ENCODE data around the gene SYPL2.
"Not testable (repeated sequence)": the region's sequence is repeated elsewhere in the genome, so short reads cannot be mapped to it uniquely, and the experiment has no call there.

SYPL2 gene

DNA sequence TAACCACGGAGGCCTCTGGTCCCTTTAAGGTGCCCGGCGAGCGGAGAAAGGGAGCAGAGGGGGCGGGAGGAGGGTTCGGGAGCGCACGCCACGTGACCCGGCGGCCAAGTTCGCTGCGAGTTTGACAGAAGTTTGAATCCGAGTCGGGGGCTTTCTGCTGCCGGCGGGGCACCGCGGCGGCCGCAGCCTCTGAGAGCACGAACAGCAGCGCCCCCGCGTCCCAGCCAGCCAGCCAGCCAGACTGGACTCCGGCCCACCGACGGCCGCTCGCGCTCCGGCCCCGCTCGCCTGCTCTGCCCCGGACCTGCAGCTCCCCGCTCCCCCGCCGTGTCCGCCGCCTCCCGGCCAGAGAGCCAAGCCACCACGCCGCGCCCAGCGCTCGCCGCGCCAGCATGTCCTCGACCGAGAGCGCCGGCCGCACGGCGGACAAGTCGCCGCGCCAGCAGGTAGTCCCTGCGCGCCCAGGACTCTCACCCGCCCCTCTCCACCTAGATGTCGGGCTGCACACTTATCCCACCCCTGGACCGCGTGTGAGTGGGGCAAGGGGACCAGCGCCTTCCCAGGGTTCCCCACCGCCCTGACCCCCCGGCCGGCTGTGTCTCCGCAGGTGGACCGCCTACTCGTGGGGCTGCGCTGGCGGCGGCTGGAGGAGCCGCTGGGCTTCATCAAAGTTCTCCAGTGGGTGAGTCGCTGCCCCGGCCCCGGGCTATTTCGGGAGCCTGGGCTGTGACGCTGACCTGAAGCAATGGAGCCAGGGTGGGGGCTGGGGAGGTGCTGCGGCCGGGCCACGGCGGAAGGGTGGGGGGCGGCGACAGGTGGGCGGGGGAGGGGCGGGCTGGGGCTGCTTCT lies at the start of gene SYPL2:
Gene SYPL2 (plus strand): TSS at position 95 of the 849 bp plus-strand sequence. CDS start 298 bp downstream, at position 393.
- Mint-ChIP-seq H3K27me3 (peaks cover 79% of the 10 kb centered on the region), H3K36me3 (ENCODE audit: low read depth) (no peaks in the 10 kb centered on the region), H3K9me3 (no peaks in the 10 kb centered on the region), H3K4me1 (ENCODE audit: low read depth) (peaks cover 6% of the 10 kb centered on the region), H3K27ac (no peak within 1 kb of the TSS), H3K4me3 (peak within 1 kb of the TSS; percentile 67)

DNA sequence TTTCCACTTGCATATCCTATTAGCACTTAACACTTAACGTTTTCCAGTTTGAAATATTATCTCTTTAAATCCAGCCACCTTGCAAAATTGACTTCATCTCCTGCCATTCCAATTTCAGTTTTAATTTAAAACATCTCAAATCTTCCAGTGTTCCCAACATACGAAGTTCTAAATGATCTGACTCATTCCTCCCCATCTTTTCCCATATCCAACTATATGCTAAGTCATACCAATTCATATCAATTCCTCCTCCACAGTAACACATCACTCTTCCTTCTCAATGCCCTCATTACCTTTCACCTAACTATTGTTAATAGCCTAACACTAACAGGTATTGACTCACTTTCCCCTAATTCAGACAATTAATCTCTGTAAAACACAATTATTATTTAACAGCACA lies 42.8 kb upstream of the SYPL2 start:
- H3K4me1 Mint-ChIP-seq (ENCODE audit: low read depth): peaks cover 49% of the 10 kb centered on the region
- H3K27ac Mint-ChIP-seq: peak overlapping the region; percentile 88
- H3K9me3 Mint-ChIP-seq: no peaks in the 10 kb centered on the region
- peaks cover 44% of the 10 kb centered on the region for H3K36me3 Mint-ChIP-seq (ENCODE audit: low read depth)
- no peaks in the 10 kb centered on the region for H3K27me3 Mint-ChIP-seq
- H3K4me3 Mint-ChIP-seq: peak overlapping the region; percentile 95

DNA sequence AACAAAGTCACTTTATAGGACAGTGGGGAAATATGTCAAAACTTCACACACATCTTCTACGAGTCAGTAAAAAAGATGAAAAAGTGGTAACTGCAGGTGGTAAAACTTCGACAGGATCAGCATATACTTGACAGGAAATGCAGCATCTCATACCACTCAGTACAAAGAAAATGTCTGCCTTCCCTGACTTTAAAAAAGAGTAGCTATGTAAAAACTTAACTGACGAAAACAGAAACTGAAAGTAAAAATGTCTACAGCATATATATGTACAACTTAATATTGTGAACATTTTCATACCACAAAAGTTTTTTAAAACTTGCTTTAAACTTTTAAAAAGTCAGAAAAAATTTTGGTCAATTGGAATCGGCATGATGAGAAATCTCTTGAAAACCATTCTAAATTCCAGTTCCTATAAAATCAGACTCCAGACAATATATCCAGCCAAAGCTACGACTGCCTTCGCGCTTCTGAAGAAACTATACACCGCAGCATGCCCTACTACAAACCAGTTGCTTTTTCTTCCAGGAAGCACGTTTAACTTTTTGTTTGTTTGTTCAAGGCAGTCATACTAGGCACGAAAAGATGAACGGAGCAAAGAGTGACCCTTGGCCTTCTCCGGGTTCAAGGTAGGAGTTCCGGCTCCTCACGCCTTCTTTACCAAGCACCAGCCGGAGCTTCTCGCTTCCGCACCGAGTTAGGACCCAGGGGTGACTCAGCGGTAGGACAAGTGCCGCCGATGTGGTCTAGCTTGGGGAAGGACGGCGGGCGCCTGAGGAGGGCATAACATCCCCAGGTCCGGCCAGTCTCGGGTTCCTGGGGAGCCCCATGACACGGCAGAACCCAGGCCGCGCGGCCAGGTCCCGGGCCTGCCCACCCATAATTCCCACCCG lies 40.7 kb upstream of the SYPL2 start:
- Mint-ChIP-seq H3K27ac (peak overlapping the region; percentile 88), H3K36me3 (ENCODE audit: low read depth) (peaks cover 33% of the 10 kb centered on the region), H3K9me3 (no peaks in the 10 kb centered on the region), H3K4me1 (ENCODE audit: low read depth) (peaks cover 43% of the 10 kb centered on the region), H3K4me3 (peak overlapping the region; percentile 95), H3K27me3 (no peaks in the 10 kb centered on the region)

DNA sequence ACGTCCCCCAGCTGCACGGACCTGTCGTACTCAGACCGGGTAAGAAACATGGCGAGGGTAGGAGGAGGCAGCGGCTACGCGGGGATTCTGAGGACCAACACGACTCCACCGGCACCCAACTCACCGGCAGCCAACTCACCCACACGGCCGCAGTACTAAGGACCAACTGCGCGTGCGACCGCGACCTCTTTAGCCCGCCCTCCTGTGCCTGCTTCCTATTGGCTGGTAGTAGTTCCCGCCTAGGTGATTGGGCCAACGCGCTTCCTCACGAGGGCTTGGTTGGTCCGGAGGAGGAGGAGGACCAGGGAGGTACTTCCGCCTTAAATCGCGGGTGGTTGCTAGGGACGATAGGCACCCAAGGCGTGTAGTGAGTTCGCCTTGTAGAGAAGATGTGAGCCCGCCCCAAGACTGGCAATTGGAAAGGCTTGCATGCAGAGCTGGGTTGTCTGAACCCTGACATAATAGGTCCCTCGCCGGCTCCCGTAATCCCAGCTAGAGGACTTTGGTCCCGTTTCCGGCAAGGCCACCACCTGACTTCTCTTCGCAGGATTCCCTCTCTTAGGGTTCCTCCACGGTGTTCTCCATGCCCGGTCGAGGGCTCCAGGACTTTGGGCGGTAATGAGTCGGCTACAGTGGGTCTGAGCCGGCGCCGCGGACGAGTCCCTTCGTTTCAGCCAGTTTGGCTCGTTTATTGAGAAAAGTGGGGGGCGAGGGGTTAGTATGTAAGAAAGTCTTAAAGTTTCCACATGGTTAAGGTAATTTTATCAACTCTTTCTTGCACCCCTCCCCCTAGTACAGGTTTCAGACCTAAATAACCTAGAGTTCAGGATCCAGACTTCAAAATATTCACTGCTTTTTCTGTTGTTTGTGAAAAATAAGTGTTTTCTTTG lies 39.8 kb upstream of the SYPL2 start, which contains the start of gene PSMA5:
Gene PSMA5 (minus strand): TSS at position 168 of the 890 bp plus-strand sequence. CDS start 118 bp downstream, at position 50.
- no peaks in the 10 kb centered on the region for H3K9me3 Mint-ChIP-seq
- no peaks in the 10 kb centered on the region for H3K27me3 Mint-ChIP-seq
- H3K36me3 Mint-ChIP-seq (ENCODE audit: low read depth): peaks cover 28% of the 10 kb centered on the region
- peak within 1 kb of the TSS; percentile 88 for H3K27ac Mint-ChIP-seq
- peaks cover 43% of the 10 kb centered on the region for H3K4me1 Mint-ChIP-seq (ENCODE audit: low read depth)
- peak within 1 kb of the TSS; percentile 95 for H3K4me3 Mint-ChIP-seq

DNA sequence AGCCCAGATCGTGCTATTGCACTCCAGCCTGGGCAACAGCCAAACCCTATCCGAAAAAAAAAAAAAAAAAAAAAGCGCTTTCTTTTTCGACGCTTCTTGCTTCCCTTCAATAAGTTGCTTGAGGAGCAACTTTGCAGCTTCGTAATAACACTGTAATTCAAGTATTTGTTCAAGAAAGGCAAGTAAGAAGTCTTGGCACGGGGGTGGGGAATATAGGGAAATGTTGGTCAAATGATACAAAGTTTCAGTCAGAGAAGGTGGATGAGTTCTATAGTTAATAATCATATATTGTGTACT lies 39.2 kb upstream of the SYPL2 start:
- Mint-ChIP-seq H3K4me3 (peak overlapping the region; percentile 95), H3K27me3 (no peaks in the 10 kb centered on the region), H3K9me3 (no peaks in the 10 kb centered on the region), H3K4me1 (ENCODE audit: low read depth) (peaks cover 40% of the 10 kb centered on the region), H3K27ac (peak overlapping the region; percentile 88), H3K36me3 (ENCODE audit: low read depth) (peaks cover 23% of the 10 kb centered on the region)

DNA sequence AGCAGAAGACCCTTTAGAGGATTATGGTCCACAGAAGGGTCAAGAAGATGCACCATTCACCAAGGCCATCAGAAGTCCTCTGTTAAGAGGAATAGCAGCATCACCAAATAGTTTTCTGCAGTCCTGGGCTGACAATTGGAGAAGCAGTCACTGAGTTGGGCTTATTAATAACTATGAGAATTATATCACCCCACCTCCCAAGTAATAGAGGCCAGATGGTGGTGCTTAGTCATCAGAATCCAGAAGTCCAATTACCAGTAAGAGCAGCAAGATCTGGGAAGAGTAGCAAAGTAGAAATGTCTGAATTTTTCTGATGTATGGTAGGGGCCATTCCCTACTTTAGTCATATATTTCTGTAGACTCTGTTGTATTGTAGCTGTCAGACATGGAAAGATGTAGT lies 34.0 kb upstream of the SYPL2 start:
- H3K27me3 Mint-ChIP-seq: peaks cover 6% of the 10 kb centered on the region
- no peak overlapping the region for H3K4me3 Mint-ChIP-seq
- no peaks in the 10 kb centered on the region for H3K36me3 Mint-ChIP-seq (ENCODE audit: low read depth)
- H3K9me3 Mint-ChIP-seq: peaks cover 4% of the 10 kb centered on the region
- no peak overlapping the region for H3K27ac Mint-ChIP-seq
- peaks cover 7% of the 10 kb centered on the region for H3K4me1 Mint-ChIP-seq (ENCODE audit: low read depth)

DNA sequence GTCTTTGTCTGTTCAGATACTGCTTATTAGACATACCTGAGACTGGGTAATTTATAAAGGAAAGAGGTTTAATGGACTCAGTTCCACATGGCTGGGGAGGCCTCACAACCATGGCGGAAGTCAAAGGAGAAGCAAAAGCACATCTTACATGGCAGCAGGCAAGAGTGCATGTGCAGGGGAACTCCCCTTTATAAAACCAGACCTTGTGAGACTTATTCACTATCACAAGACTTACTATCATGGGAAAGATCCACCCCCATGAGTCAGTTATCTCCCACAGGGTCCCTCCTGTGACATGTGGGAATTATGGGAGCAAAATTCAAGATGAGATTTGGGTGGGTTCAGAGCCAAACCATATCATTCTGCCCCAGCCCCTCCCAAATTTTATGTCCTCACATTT lies 33.0 kb upstream of the SYPL2 start:
- Mint-ChIP-seq H3K4me1 (ENCODE audit: low read depth) (no peaks in the 10 kb centered on the region), H3K36me3 (ENCODE audit: low read depth) (no peaks in the 10 kb centered on the region), H3K27ac (no peak overlapping the region), H3K4me3 (no peak overlapping the region), H3K9me3 (peaks cover 4% of the 10 kb centered on the region), H3K27me3 (peaks cover 6% of the 10 kb centered on the region)

DNA sequence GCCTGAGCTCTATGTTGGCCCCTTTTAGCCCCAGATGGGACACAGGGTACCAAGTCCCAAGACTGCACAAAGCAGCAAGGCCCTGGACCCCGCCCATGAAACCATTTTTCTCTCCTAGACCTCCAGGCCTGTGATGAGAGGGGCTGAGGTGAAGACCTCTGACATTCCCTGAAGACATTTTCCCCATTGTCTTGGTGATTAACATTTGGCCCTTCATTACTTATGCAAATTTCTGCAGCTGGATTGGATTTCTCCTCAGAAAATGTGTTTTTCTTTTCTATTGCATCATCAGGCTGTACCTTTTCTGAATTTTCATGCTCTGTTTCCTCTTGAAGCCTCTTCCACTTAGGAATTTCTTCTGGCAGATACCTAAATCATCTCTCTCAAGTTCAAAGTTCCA lies 31.9 kb upstream of the SYPL2 start:
- Mint-ChIP-seq H3K27me3 (peaks cover 6% of the 10 kb centered on the region), H3K4me1 (ENCODE audit: low read depth) (no peaks in the 10 kb centered on the region), H3K4me3 (no peak overlapping the region), H3K27ac (no peak overlapping the region), H3K9me3 (peaks cover 4% of the 10 kb centered on the region), H3K36me3 (ENCODE audit: low read depth) (no peaks in the 10 kb centered on the region)

DNA sequence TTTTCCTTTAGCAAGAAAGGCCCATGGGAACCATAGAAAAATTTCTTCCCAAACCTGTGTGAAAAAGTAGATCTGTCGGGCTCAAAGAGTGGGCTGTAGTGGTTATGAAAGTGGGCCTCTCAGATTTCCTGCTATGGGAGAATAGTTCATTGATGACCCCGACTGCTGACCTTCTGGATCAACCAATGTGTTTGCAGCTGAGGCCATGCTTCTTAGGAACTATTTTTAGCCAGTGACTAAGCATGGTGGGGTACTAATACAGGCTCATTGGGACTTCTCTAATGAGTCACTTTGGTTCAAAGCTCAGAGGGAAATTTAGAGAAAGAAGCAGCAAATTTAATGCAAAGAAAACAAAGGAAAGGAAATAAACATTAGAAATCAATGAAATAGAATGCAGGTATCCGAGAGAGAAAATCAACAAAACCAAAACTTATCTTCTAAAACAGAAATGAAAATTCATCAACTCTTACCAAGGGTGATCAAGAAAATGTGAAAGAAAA lies 27.5 kb upstream of the SYPL2 start:
- no peaks in the 10 kb centered on the region for H3K4me1 Mint-ChIP-seq (ENCODE audit: low read depth)
- H3K9me3 Mint-ChIP-seq: peaks cover 4% of the 10 kb centered on the region
- no peak overlapping the region for H3K4me3 Mint-ChIP-seq
- no peak overlapping the region for H3K27ac Mint-ChIP-seq
- peaks cover 6% of the 10 kb centered on the region for H3K27me3 Mint-ChIP-seq
- no peaks in the 10 kb centered on the region for H3K36me3 Mint-ChIP-seq (ENCODE audit: low read depth)

DNA sequence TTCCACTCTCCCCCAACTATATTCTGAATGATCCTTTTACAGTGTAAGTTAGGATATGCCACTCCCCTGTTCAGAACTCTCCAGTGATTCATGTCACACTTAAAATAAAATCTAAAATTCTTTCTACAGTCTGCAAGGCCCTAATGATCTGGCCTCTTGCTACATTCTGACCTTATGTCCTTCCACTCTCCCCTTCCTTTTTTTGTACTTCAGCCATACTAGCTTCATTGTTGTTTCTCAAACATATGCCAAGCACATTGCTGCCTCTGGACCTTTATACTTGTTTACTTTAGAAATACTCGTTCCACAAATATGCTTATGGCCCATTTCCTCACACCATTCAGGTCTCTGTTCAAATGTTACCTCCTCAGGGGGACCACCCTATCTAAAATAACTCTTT lies 25.3 kb upstream of the SYPL2 start:
- Mint-ChIP-seq H3K9me3 (no peaks in the 10 kb centered on the region), H3K36me3 (ENCODE audit: low read depth) (no peaks in the 10 kb centered on the region), H3K27me3 (peaks cover 7% of the 10 kb centered on the region), H3K4me3 (no peak overlapping the region), H3K27ac (no peak overlapping the region), H3K4me1 (ENCODE audit: low read depth) (no peaks in the 10 kb centered on the region)

DNA sequence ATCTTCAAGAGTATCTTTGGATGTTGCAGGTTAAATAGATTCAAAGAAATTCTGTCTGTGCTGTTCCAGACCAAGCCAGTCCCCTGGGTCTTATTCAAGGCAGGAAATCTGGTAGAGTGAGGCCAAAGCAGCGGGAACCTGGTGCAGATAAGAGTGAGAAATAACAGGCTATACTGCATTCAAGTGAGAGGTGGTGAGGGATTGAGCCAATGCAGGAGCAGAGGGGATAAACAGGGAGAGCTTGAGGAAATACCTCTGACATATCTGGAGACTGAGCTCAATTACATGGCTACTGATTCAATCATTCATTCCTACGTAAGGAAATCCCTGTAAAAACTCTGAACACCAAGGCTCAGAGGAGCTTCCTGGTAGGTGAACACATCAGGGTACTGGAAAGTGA lies 22.9 kb upstream of the SYPL2 start:
- Mint-ChIP-seq H3K4me1 (ENCODE audit: low read depth) (no peaks in the 10 kb centered on the region), H3K36me3 (ENCODE audit: low read depth) (no peaks in the 10 kb centered on the region), H3K27me3 (peaks cover 18% of the 10 kb centered on the region), H3K4me3 (no peak overlapping the region), H3K9me3 (no peaks in the 10 kb centered on the region), H3K27ac (no peak overlapping the region)

DNA sequence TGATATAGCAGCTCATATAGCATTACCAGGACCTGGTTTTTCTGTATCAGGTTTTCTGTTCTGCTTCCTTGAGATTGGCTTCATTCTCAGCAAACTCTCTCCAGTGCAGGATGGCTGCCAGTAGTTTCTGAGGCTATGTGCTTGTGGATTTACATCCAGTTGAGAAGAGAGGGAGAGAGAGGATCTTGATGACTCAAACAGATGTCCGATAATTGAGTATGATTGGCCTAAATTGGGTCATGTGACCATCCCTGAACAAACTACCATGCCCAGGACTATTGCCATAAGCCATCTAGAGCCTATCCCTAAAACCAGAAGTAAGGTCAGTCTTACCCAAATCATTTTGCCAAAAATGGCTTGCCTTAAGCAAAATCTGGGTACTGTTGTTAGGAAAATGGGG lies 22.0 kb upstream of the SYPL2 start:
- H3K4me3 Mint-ChIP-seq: no peak overlapping the region
- H3K4me1 Mint-ChIP-seq (ENCODE audit: low read depth): no peaks in the 10 kb centered on the region
- H3K27me3 Mint-ChIP-seq: peaks cover 22% of the 10 kb centered on the region
- no peaks in the 10 kb centered on the region for H3K36me3 Mint-ChIP-seq (ENCODE audit: low read depth)
- H3K9me3 Mint-ChIP-seq: no peaks in the 10 kb centered on the region
- no peak overlapping the region for H3K27ac Mint-ChIP-seq

DNA sequence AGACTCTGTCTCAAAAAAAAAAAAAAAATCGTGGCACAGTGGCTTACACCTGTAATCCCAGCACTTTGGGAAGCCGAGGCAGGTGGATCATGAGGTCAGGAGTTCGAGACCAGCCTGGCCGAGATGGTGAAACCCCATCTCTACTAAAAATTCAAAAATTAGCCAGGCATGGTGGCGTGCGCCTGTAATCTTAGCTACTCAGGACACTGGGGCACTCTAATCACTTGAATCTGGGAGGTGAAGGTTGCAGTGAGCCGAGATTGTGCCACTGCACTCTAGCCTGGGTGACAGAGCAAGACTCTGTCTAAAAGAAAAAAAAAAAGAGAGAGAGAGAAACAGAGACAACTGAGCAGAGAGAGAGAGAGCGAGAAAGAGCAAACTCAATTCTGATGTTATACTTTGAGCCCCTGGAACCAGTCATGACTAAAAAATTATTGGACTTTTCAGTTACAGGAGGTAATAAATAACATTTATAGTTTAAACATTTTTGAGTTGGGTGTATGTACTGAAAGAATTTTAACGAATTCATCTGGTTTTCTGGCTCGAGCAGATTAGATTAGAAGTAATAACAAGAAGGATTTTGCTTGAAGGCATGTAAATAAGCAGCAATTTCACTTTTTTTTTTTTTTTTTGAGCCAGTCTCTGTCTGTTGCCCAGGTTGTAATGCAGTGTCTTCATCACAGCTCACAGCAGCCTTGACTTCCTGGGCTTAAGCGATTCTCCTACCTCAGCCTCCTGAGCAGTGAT lies 20.2 kb upstream of the SYPL2 start:
- not testable (repeated sequence) for H3K36me3 Mint-ChIP-seq (ENCODE audit: low read depth); H3K4me3 Mint-ChIP-seq; H3K4me1 Mint-ChIP-seq (ENCODE audit: low read depth); H3K9me3 Mint-ChIP-seq; H3K27ac Mint-ChIP-seq
- H3K27me3 Mint-ChIP-seq: peaks cover 37% of the 10 kb centered on the region

DNA sequence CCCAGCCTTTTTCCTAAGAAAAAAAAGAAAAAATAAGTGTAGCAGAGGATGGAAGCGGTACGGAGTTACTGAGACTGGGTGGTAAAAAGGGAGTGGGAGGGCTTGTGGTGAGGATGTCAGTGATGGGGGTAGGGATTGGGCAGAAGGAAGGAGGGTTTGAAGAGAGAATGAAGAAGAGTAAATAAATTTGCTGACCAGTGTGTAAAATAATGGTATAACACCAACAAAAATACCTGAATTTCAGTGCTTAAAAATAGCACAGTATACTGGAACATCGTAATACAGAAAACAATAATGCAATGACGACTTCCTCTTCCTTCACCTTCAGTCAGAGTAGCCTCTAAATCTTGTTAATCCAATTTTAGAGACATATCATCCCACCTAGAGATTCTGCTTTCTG lies 18.8 kb upstream of the SYPL2 start:
- Mint-ChIP-seq H3K27ac (no peak overlapping the region), H3K9me3 (peaks cover 4% of the 10 kb centered on the region), H3K4me3 (no peak overlapping the region), H3K4me1 (ENCODE audit: low read depth) (no peaks in the 10 kb centered on the region), H3K36me3 (ENCODE audit: low read depth) (no peaks in the 10 kb centered on the region), H3K27me3 (peaks cover 46% of the 10 kb centered on the region)
